Right renal pelvis (tissue), 4 donors: ENCODE measurements around the gene ZBTB16. TPM values are rescaled to one million over a fixed set of nuclear protein-coding genes. Genes with fewer than 3 reads are reported as not detected.

ENCODE experiments used
- DNase-seq, 4 donors: peaks; one replicate each; pipeline ENCODE4 v3.0.0-alpha.2; 2013; ENCODE audit warnings: low read depth in 4 of 4, low spot score in 3 of 4, missing footprints in 1 of 4
- polyA plus RNA-seq, 4 donors: library from polyadenylated mRNA; unstranded; fragments of 120-200 nt; gene quantifications; one replicate each; pipeline ENCODE4 v1.2.1, GENCODE V29; 2013; ENCODE audit not compliant: insufficient read length in 4 of 4

The ZBTB16 gene, protein sequence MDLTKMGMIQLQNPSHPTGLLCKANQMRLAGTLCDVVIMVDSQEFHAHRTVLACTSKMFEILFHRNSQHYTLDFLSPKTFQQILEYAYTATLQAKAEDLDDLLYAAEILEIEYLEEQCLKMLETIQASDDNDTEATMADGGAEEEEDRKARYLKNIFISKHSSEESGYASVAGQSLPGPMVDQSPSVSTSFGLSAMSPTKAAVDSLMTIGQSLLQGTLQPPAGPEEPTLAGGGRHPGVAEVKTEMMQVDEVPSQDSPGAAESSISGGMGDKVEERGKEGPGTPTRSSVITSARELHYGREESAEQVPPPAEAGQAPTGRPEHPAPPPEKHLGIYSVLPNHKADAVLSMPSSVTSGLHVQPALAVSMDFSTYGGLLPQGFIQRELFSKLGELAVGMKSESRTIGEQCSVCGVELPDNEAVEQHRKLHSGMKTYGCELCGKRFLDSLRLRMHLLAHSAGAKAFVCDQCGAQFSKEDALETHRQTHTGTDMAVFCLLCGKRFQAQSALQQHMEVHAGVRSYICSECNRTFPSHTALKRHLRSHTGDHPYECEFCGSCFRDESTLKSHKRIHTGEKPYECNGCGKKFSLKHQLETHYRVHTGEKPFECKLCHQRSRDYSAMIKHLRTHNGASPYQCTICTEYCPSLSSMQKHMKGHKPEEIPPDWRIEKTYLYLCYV
- 1 to 10 TPM in 3 of 4 donors, under 1 TPM in 1; 0.89 to 2.0 (median 1.5) TPM for polyA plus RNA-seq

DNA sequence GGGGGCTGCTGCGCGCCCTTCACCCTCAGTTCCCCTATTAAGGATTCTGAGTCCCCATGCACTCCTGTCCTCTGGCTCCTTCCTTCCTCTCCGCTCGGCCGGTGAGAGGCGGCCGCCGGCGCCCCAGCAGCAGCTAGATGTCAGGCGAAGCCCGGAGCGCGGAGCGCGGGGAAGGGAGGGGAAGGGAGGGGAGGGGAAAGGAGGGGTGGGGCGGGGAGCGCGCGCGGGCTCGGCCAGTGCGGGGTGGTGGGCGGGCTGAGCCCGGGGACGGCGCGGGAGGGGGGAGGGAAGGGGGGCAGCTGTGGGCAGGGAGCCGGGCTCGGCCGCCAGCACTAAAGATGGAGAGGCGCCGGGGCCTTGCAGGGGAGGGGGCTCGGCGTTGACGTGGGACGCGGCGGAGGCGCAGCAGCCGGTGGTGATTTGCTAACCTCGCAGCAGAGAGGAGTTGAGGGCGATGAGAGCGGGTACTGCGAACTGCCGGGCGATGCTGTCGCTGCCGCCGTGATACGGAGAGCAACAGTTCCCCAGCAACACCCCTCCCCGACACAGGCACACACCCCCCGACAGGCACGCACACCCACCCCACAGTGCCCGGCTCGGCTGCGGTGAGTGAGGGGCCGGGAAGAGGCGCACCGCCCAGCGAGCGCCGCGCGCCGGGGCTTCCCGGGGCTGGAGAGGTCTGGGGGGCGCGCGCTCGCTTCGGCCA lies at the start of gene ZBTB16:
TSS of gene ZBTB16 (plus strand) at position 434 of the 706 bp plus-strand sequence. CDS start 3,590 bp downstream, outside the sequence.
- DNase-seq: peak in 1 of 4 donors; percentile 48

DNA sequence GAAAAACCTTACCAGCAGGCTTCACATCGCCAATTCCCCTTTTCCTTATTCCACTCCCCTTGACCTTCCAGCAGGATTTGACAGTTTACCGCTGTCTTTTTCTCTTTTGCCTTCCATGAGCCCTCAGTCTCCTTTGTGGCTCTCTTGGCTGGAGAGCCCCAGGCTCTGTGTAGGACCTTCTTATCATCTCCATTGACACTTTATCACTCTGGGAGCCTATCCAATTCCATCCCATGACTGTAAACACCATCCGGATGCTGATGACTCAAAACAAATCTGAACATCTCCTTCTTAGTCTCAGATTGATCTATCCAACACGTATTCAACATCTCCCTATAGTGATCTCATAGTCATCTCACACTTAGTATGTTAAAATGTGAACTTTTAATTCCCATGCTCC lies 48.6 kb upstream of the ZBTB16 start:
- DNase-seq: no peak

DNA sequence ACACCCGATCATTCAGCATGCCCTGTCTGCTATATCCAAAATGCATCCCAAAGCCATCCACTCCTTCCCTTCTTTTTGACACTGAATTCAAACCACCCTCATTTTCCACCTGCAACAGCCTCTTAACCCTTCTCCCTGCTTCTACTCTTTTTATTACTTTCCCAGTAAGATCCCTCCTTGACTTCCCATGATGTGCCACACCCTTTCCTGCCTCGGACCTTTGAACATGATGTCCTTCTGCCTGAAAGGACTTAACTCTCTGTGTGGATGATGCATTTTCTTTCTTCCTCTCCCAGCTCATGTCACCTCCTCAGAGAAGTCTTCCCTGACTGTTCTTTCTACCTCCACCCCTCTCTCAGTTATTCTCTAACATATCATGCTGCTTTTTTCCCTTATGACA lies 48.1 kb upstream of the ZBTB16 start:
- no peak for DNase-seq

DNA sequence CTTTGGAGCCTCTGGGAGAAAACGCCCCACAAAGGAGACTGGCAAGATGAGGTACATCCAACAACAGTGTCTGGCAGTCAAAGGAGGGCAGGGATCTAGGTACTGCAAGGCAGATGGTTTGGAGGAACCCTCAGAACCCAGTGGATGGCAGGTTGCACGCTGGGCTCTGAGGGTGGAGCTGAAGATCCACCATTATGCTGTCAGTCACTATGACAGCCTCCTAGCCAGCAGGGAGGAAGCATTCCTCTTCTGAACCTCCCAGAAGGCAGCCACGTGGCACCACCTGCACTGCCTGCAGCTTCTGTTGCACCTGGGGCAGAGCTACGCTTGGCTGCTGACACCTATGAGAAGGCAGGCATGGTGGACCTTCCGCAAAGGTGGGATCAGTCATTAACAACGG lies 44.4 kb upstream of the ZBTB16 start:
- DNase-seq: no peak

DNA sequence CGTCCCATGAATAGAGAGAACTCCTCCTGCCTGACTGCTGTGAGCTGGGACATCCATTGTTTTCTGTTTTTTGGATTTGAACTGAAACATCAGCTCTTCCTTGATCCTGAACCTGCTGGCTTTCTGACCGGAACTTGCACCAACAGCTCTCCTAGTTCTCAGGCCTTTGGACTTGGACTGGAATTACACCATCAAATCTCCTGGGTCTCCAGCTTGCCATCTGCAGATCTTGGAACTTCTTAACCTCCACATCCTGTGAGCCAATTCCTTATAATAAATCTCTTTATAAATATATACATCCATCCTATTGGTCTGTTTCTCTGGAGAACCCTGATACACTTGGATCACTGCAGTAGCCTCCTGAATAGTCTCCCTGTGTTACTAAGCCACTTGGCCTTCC lies 42.5 kb upstream of the ZBTB16 start:
- DNase-seq: no peak

DNA sequence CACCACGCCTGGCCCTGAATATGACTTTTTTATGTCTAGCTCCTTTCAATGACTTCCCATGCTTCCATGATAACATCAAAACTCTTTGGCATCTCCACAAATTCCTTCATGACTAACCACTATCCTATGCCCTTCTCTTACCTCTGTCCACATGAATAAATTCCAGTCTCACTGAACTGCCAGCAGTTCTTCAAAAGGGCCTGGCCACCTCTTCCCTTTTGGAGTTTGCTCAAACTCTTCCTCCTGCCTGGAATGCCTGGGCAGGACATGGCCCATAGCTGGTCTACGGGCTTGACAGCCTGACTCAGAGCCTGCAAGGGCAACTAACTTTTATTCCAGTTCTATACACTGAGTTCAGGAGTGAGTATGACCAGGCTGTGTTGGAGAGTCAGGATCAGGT lies 41.8 kb upstream of the ZBTB16 start:
- DNase-seq: no peak

DNA sequence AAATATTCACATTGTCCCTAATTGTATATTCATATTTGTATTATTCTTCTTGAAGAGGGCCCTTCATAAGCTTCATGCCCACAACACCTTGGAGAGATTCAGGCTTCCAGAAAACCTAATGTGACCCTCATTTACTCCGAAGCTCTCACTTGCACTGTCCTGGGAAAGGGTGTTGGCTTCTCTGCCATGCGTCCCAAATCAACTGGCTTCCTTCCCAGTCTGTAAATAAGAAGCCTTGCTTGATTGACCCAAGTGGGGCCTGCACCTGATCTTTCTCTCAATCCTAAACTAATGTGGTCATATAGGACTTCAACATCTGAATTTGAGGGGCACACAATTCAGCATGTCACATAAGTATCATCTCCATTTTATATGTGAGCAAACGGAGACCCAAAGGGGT lies 40.5 kb upstream of the ZBTB16 start:
- no peak for DNase-seq

DNA sequence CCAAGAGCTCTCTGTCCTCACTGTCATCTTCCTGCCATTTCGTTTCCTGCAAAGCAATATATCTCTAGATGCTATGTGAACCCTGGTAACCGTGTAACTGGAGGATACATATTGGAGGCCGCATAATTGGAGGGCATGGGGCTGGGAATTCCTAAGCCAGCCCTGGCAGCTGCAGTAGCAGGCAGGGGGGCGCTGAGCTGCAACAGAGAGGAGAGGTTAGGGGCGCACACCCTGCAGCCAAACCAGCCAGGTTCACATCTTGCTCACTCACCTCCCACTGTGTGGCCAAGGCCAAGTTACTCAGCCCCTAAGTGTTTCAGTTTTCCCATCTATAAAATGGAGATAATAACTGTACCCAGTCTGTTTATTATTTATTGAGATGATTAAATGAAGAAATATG lies 39.9 kb upstream of the ZBTB16 start:
- no peak for DNase-seq

DNA sequence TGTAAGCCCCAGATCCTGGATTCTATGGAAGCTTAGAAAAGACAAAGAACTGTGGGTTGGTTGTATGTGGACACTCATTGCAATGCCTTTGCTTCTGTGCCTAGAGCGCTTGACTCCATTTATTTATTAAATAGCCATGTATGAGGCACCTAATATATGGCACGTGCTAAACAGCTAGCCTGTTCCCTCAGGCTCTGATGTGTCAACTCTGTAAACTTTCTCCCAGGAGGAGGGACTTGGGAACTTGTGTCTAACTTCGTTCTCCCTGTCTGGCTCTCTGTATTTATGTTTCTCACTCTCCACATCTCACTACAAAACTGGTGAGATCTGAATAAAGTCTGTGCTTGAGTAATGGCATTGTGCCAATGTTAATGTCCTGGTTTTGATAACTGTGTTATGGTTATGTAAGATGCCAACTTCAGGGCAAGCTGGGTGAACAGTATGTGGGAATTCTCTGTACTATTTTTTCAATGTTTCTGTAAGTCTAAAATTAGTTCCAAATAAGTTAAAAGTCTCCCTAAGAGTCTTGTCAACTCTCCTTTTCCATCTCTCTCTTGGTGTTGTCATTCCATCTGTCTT lies 34.1 kb upstream of the ZBTB16 start:
- DNase-seq: no peak

DNA sequence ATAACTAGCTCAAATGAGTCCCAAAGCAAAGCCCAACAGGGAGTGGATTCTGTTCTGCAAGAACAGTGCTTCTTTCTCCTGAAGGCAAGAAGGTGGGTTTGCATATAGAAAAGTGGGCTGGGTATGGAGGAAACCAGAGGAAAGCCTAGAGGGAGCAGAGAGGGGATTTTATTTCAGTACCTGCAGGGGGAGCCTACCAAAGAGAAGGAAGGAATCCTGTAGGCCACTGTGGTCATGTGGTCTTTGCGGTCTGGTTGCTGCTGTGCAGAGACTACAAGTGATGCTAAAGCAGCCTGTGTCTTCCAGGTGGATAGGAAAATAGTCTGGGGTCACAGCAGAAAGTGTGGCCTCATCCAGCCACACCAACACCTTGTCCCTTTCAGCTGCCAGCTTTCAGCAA lies 33.2 kb upstream of the ZBTB16 start:
- no peak for DNase-seq

DNA sequence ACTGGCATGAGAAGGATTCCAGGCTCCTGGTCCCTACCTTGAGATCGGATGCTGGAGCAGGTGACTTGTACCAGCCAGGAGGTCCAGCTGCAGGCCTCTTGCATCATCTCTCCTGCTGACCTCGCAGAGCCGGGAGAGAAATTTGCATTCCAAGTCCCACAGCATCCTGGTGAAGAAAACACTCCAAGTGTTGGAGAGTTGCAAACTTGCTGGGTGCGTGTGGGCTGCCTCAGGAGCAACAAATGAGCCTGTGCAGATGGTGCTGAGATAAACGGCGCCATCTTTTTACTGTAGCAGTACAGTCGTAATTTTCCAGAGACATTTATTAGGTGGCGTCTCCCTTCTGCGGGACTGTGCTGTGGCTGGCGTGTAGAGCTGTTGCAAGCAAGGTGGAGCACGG lies 32.1 kb upstream of the ZBTB16 start:
- no peak for DNase-seq

DNA sequence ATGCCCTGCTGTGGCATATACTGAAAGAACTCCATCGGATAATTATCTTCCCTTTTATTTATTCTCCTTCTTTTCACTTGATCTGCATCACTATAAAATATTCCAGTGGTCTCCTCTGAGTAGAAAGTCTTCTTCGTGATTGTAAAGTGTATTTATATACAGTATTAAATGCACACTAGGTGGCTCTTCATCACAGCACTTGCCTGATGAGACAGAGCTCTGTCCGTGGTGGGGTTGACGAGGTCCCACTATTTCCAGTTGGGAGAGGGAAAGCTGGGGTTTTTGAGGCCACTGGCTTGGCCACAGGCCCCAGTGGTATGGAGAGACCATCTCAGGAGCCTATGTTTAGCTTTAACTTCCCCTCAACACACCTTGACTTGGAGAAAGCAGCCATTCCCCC lies 31.6 kb upstream of the ZBTB16 start:
- DNase-seq: no peak

DNA sequence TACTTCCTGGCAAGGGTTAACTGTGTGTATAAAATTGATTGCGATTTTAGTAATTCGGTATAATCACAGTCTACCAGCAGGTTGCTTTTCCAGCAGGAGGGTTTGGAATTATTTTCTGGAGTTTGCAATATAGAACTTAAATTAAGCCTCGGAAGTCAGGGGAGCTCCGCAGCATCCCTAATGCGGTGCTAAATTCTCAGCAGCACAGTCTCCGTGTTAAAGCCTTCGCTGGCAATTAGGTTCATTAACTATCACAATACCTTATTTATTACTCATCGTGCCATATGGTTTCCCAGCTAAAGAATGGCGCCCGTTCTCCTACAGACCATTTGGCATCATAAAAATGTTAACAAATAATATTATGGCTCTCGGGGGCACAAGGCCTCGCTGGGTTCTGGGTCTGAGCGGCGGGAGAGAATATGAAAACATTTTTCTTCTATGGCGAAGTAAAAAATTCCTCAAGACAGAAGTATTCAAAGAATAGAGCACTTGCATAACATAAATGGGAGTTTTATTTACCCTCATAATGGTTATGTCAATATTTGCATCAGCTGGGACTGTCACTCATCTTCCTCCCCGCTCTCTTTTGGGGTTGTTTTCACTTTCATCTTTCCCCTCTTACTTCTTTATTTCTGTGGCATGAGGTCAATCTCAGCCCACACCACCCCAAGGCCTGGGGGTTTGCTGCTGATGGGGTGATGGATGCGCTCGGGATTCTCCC lies 28.1 kb upstream of the ZBTB16 start:
- no peak for DNase-seq

DNA sequence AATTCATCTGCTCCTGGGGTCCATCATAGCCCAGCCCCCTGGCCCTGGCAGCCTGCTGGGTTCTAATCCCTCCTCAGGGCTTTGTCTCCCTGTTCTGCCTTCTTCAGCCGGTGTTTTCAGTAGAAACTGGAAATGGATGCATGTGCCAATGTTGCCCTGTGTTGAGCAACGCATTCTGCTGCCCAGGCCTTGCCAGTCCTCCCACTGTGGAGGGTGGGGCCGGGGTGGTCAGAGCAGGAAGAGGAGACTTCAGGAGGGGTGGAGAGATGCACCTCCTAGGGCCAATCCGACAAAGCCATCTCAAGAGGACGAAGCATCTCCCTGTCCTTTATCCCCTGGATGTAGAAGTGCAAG lies 27.6 kb upstream of the ZBTB16 start:
- no peak for DNase-seq

DNA sequence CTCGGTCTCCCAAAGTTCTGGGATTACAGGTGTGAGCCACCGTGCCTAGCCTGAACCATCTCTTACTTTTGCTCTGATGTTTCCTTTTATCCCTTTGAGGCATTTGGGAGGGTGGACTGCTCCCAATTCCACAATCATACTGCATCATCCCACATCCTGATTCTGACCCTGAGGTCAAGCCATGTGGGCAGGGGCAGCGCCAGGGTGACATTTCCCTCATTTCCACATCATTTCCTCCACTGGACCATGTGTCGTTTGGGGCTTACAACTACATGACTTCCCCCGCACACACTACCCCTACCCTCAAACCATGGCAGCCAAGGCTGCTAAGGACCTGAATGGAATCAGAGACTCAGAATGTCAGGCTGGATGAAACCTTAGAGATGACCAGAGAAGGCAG lies 26.4 kb upstream of the ZBTB16 start:
- DNase-seq: no peak

DNA sequence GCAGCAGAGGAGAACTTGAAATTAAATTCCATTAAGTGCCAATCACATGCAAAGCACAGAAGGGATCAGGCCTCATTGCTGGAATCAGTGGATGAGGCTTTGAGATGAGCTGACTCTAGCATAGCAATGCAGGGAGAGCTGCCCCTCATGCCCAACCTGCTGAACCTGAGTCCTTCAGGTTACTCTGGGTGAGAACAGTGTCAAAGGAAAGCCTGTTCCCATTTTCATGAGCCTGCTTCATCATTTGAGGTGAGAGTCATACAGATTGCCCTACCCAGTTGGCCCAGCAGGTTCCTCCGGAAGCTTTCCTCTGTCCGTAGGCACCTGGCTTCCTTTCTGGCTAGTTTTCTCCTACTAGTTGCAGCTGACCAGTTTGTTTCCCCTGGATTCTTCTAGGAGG lies 25.9 kb upstream of the ZBTB16 start:
- no peak for DNase-seq

DNA sequence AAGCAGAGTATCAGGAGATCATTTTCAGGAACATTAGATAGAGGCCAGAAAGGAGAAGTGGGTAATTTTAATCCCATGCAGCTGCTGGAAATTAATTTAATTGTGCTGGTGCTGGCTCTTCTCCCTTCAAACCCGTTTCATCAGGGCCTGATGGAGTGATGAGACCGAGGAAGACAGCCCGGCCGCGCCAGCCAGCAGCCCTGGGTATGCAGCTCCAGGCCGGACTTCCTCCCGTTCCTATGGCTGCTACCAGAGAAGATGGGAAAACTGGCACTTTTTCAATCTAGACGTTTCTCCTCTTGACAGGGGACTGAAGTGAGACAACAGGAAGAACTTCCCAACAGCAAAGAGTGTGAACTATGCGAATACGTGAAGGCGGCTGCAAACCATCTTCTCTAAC lies 24.6 kb upstream of the ZBTB16 start:
- DNase-seq: no peak

DNA sequence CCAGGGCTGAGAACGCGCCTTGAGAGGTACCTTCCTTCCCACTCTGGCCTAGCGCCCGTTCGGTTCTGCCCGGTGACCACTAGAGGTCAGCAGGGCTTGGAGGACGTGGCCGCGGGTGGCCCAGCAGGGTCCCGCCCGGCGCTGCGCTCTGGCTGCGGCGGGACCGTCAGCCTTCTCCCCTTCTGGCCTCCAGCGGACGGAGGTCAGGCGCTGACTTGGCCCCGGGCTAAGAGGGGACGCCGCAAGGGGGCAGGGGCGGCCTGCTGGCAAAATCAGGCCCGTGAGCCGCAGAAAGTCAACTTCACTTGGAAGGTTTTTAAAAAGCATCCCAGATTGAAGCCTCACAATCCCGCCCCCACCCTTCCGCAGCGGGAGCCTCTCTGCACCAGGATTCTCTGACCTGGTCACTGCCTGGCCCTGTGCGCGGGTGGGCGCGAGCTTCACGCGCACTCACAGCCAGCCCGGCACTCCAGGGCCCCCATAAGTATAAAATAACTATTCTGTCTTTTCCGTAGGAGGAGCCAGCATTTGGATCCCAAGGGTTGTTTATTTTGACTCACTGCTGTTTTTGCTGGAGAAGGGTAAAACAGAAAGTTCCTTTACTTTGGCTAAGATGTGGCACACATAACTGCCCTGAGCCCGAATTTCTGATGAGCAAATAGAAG lies 23.2 kb upstream of the ZBTB16 start:
- peak in 3 of 4 donors; percentile 38 to 50 (median 48) for DNase-seq

DNA sequence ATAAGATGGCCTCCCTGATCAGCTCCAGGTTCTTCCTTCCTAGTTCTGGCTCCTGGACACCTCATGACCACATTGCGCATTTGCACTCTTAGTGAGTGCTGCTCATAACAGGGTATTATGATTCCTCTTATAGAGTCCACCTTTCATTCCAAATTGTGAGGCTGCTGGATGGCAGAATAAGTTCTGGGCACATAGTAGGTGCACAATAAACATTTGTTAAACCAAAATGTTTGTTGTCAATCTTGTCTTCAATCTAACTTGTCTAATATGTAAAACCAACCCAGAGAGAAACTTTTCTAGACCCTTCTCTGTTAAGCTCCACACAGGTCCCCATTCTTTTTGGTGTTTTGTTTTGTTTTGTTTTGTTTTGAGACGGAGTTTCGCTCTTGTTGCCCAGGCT lies 22.6 kb upstream of the ZBTB16 start:
- DNase-seq: no peak

DNA sequence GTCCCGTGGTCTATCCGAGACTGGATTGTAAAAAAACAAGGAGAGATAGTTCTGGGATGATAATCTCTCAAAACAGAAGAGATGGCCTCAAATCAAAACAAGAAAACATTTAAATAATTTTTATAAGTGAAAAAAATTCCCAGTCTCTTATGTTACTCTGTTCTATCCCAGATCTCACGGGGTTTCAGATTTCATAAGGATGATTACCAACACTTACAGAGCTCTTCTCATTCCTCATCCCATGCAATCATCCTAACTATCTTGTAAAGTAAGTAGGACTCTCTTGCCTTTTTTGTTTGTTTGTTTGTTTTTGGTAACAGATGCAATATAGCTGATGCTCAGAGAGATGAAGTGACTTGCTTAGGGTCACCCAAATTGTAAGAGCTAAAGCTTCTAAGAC lies 20.0 kb upstream of the ZBTB16 start:
- DNase-seq: no peak
